SHP77 treated with DMSO at 0.1 percent for 48 hours (cell line): ENCODE results near the gene GTF2H4.
"Not testable (repeated sequence)": the region's sequence is repeated elsewhere in the genome, so short reads cannot be mapped to it uniquely, and the experiment has no call there.

ENCODE experiments used
- DNase-seq: peaks from one replicate; lab custom pipeline; 2025; lab: John Stamatoyannopoulos, UW

The GTF2H4 gene

GRCh38 chr6:30924040-30924627, 16.1 kb downstream of the GTF2H4 start:
- not testable (repeated sequence) for DNase-seq

GRCh38 chr6:30926644-30927043, 18.6 kb downstream of the GTF2H4 start:
- no peak for DNase-seq

- DNase-seq = not testable (repeated sequence)
Measured at GRCh38 chr6:30927080-30927479, 19.1 kb downstream of the GTF2H4 start.

GRCh38 chr6:30928677-30929076, 20.7 kb downstream of the GTF2H4 start:
- DNase-seq = no peak

- DNase-seq = no peak
Measured at GRCh38 chr6:30930506-30930905, 22.5 kb downstream of the GTF2H4 start.

GRCh38 chr6:30931272-30931671, 23.3 kb downstream of the GTF2H4 start:
- no peak for DNase-seq

GRCh38 chr6:30931969-30932645, 24.1 kb downstream of the GTF2H4 start, which contains the start of gene SFTA2:
TSS of gene SFTA2 (minus strand) at chr6:30932170. CDS start at chr6:30932096, 74 bp downstream.
- no peak for DNase-seq

- DNase-seq = no peak
Measured at GRCh38 chr6:30932665-30933365, 24.8 kb downstream of the GTF2H4 start.

- DNase-seq = no peak
Measured at GRCh38 chr6:30935018-30935417, 27.0 kb downstream of the GTF2H4 start.

- DNase-seq = no peak
Measured at GRCh38 chr6:30937265-30937664, 29.3 kb downstream of the GTF2H4 start.

- no peak for DNase-seq
Measured at GRCh38 chr6:30938730-30939129, 30.7 kb downstream of the GTF2H4 start.

- no peak for DNase-seq
Measured at GRCh38 chr6:30939473-30939872, 31.5 kb downstream of the GTF2H4 start.

GRCh38 chr6:30940361-30940986, 32.5 kb downstream of the GTF2H4 start, which contains the start of gene MUCL3:
TSS of gene MUCL3 (plus strand) at chr6:30940973. CDS start at chr6:30941000, 27 bp downstream.
- no peak for DNase-seq

- DNase-seq = no peak
Measured at GRCh38 chr6:30942338-30943060, 34.5 kb downstream of the GTF2H4 start.

- DNase-seq = no peak
Measured at GRCh38 chr6:30944051-30944450, 36.0 kb downstream of the GTF2H4 start.

GRCh38 chr6:30945281-30945680, 37.3 kb downstream of the GTF2H4 start:
- DNase-seq = no peak

GRCh38 chr6:30947231-30947630, 39.2 kb downstream of the GTF2H4 start:
- DNase-seq = no peak

GRCh38 chr6:30948811-30949210, 40.8 kb downstream of the GTF2H4 start:
- no peak for DNase-seq

GRCh38 chr6:30951907-30952469, 44.0 kb downstream of the GTF2H4 start:
- DNase-seq = no peak

- DNase-seq = no peak
Measured at GRCh38 chr6:30954631-30955366, 46.8 kb downstream of the GTF2H4 start.
